HG02884 (cell line): ENCODE data around the gene STAT3.

Experiments used
- ATAC-seq: cut with Tn5 transposase; IDR thresholded peaks from one replicate; pipeline ENCODE4 v1.9.1; 2021; ENCODE audit warnings: mild to moderate bottlenecking, moderate library complexity; ENCODE audit not compliant: unreplicated experiment

The STAT3 gene

GRCh38 chr17:42282478-42283080, 105.7 kb downstream of the STAT3 start:
- ATAC-seq = no peak

- no peak for ATAC-seq
Observed at GRCh38 chr17:42281571-42282096, 106.6 kb downstream of the STAT3 start.

- ATAC-seq = no peak
Observed at GRCh38 chr17:42279776-42280630, 108.2 kb downstream of the STAT3 start.

GRCh38 chr17:42277342-42277712, 110.9 kb downstream of the STAT3 start:
- ATAC-seq = no peak

GRCh38 chr17:42276609-42277341, 111.5 kb downstream of the STAT3 start:
- ATAC-seq = no peak

GRCh38 chr17:42276359-42276608, 112.0 kb downstream of the STAT3 start, which contains the start of gene STAT5B:
Gene STAT5B (minus strand): TSS chr17:42276391. CDS start chr17:42232127, 44,264 bp downstream.
- no peak for ATAC-seq

GRCh38 chr17:42275527-42276358, 112.5 kb downstream of the STAT3 start:
- no peak for ATAC-seq

GRCh38 chr17:42274812-42275526, 113.3 kb downstream of the STAT3 start:
- no peak for ATAC-seq

- ATAC-seq = no peak
Observed at GRCh38 chr17:42274253-42274542, 114.0 kb downstream of the STAT3 start.

- ATAC-seq = no peak
Observed at GRCh38 chr17:42273474-42274252, 114.6 kb downstream of the STAT3 start.

GRCh38 chr17:42272162-42272907, 115.9 kb downstream of the STAT3 start:
- no peak for ATAC-seq

- ATAC-seq = no peak
Observed at GRCh38 chr17:42271779-42272035, 116.5 kb downstream of the STAT3 start.

- no peak for ATAC-seq
Observed at GRCh38 chr17:42271006-42271778, 117.0 kb downstream of the STAT3 start.

- no peak for ATAC-seq
Observed at GRCh38 chr17:42270596-42270995, 117.6 kb downstream of the STAT3 start.

GRCh38 chr17:42270170-42270535, 118.1 kb downstream of the STAT3 start:
- no peak for ATAC-seq

GRCh38 chr17:42268236-42268635, 120.0 kb downstream of the STAT3 start:
- no peak for ATAC-seq

GRCh38 chr17:42266918-42267766, 121.1 kb downstream of the STAT3 start:
- no peak for ATAC-seq

GRCh38 chr17:42266462-42266861, 121.8 kb downstream of the STAT3 start:
- ATAC-seq = no peak
